Left renal cortex interstitium (tissue), 4 donors: ENCODE data around the gene ADAMTS9. TPM values are rescaled to one million over a fixed set of nuclear protein-coding genes. Genes with fewer than 3 reads are reported as not detected.
A peak's percentile ranks its signal among the peaks of the same experiment; 100 is the strongest.

Source experiments
- DNase-seq, 4 donors: peaks; one replicate each; pipeline ENCODE4 v3.0.0-alpha.2; 2013; ENCODE audit warnings: low read depth in 4 of 4, low spot score in 2 of 4, missing footprints in 1 of 4
- polyA plus RNA-seq, 4 donors: library from polyadenylated mRNA; unstranded; fragments of 120-200 nt; gene quantifications; one replicate each; pipeline ENCODE4 v1.2.1, GENCODE V29; 2013; ENCODE audit not compliant: insufficient read length in 4 of 4

ADAMTS9 gene
- polyA plus RNA-seq, 4 donors, result 111 to 178 (median 132) TPM

DNA sequence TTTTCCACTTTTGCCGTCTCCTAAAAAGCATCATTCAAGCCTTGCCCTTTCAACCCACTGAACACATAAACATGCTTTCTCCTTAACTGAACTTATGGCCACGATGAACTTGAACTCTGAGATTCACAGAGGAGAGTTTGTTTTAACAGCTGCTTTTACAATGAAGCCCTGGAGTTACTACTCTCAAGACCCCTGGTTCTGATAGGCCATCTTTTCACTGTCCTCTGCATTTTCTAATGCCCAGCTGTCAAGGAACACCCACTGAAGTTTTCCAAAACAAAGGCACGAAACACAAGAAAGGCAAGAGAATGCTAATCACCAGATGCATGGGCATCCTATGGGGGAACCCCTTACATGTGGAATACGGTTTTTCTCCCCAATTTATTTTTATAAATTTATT is 100.8 kb downstream of the ADAMTS9 start:
- DNase-seq, result peak in 1 of 4 donors; percentile 28

- DNase-seq, result no peak
Measured at GRCh38 chr3:64584179-64584578, 103.6 kb downstream of the ADAMTS9 start.

GRCh38 chr3:64578797-64579196 is 109.0 kb downstream of the ADAMTS9 start:
- no peak for DNase-seq

- no peak for DNase-seq
Measured at GRCh38 chr3:64578062-64578770, 109.6 kb downstream of the ADAMTS9 start.

GRCh38 chr3:64576211-64576775 is 111.5 kb downstream of the ADAMTS9 start:
- DNase-seq, result no peak

DNA sequence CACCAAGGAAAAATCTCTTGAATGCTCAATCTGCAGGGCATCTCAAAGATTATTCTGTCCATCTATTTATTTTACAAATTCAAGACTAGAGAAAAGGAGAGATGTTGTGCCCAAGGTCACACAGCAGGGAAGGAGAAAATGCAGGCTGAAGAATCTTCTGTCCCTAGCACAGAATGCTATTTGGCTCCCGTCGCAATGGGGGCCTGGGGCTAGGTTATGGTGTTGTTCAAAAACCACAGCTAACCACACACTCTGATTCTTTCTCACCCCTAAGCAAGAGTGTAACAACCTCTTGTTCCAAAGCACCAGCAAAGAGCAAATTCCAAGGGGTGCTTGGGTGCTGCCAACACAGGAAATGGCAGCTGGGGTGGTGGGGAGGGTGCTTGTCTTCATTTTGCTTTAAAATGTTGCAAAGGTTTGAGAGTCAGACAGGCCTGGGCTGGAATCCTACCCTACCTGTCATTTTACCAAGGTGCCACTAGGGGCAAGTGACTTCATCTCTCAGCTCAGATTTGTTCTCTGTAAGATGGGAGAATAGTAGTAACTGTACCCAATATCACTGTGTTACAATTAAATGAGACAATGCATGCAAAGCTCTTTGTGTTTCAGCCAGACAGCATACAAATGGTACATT is 112.5 kb downstream of the ADAMTS9 start:
- DNase-seq, result no peak

DNA sequence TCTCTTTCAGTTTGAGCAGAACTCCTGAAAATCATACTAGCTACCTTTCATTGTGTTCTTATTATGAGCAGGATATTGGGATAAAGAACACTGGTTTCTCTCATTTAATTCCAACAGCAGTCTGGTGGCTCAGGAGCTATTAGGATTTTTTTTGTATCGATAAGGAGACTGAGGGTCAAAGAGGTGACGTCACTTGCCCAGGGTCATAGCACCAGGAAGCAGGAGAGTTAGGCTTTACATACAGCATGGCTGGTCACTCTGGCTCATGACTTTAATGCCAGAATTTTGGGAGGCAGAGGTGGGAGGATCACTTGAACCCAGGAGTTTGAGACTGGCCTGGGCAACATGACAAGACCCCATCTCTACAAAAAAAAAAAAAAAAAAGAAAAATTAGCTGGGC is 113.6 kb downstream of the ADAMTS9 start:
- no peak for DNase-seq

GRCh38 chr3:64571982-64572381 is 115.8 kb downstream of the ADAMTS9 start:
- DNase-seq, result no peak

DNA sequence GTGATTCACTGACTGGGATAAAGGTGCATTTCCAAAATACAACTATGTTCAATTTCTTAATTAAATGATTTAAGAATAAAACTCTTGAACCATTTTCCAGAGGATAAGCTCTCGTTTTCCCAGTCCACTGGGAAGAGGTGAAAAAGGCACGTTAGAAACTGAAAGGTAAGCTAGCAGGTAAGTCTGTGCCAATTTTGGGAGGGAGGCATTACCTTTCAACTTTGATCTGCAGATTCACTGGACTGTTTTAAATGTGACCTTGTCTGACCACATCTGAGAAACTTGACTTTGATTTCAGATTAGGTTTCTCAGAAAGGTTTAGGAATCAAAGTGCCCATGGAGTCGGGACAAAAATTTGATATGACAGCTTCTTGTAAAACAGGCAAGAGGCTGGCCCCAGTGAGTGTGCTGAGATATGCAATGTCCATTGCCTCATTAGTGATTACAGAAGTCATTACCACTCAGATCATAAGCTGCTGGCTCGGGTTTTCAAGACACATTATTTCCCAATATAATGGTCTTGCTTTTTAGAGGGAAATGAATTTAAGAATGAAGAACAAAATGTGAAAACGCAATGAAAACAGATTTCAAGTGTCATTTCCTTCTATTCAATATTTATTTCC is 118.8 kb downstream of the ADAMTS9 start:
- DNase-seq, result no peak

DNA sequence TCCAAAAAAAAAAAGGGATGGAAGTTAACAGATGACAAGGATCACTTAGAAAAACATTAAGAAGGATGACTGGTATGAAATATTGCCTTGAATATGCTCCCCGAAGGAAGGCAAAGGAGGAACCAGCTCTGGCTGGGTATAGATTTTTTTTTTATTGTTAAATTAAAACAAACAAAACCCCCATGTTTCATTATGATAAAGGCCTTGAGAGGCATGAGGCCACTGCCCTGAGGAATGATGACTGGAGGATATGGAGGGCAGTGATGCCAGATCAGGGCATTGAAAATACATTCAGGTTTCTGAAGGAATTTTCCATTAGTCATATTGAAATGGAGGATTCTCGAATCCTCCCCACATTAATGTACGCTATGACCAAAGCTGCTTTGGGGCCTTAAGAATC is 120.9 kb downstream of the ADAMTS9 start:
- DNase-seq, result no peak

- DNase-seq, result no peak
Measured at GRCh38 chr3:64563751-64564150, 124.0 kb downstream of the ADAMTS9 start.

GRCh38 chr3:64561868-64562267 is 125.9 kb downstream of the ADAMTS9 start:
- no peak for DNase-seq

- DNase-seq, result no peak
Measured at GRCh38 chr3:64561325-64561843, 126.4 kb downstream of the ADAMTS9 start.

GRCh38 chr3:64560791-64561190 is 127.0 kb downstream of the ADAMTS9 start:
- DNase-seq, result no peak

- no peak for DNase-seq
Measured at GRCh38 chr3:64559588-64559987, 128.2 kb downstream of the ADAMTS9 start.

DNA sequence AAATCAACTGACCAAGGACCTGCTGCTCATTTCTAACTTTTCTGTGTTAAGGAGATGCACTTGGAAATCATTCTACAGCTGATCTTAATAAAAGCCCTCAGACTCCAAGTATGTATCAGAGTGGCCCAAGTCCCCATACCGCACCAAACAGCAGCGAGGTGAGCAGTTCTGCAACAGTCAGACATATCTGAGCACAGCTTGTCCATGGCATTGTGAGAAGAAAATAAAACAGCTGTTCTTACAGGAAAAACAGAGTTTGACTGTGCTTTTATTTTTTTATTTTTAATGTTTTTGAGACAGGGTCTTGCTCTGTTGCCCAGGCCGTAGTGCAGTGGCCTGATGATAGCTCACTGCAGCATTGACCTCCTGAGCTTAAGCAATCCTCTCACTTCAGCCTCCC is 131.8 kb downstream of the ADAMTS9 start:
- no peak for DNase-seq

- no peak for DNase-seq
Measured at GRCh38 chr3:64555351-64555750, 132.4 kb downstream of the ADAMTS9 start.

DNA sequence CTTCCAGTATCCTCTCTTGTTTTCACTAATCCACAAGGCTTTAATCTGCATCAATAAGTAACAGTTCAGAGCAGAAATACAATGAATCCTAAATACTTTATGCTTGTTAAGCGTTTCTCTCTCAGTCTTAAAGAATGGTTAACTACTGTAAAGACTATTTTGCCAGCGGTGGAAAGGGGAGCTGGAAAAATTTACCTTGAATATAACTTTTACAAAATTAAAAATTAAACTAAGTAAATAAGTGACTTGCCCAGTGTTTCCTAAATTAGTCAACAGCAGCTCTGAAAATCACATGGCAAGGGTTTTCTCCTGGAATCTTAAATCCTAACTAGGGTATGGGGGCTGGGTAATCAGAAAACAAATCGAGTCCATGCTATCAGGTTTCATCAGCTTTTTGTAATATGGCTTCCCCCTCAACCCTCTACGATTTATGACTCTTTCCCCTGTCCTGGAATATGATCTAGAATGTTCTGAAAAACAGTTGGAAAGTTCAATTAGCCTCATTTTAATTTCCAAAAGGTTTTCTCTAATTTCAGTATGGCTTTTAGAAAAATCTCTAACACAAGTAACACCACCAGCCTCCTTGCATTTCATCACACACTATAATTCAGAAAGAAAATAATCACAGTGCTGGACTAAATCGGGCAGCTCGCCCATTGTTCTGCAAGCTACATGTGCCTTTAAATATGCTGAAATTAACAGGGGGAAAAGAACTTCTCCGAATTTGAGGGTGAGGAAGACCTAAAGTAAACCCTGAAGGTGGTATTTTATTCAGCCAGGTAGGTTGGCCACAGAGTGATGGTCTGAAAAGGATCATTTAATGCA is 133.5 kb downstream of the ADAMTS9 start:
- no peak for DNase-seq

- no peak for DNase-seq
Measured at GRCh38 chr3:64552966-64553365, 134.8 kb downstream of the ADAMTS9 start.

DNA sequence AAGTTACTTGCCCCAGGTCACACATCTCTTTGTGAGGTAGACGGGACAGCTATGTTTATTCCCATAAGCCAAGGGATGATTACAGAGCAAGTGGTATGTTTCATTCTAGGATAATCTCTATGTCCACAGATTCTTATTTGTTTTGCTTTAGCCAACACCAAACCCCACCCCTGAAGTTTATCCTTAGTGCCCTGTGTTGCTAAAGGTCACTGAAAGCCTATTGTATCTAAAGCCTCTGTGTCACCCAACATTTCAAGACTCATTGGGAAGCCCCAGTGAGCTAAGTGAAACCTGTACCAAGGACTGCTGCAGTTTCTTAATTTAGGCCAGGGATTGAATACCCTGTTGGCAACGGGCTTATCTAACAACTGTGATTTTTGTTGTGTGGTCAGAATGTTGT is 135.6 kb downstream of the ADAMTS9 start:
- DNase-seq, result no peak

DNA sequence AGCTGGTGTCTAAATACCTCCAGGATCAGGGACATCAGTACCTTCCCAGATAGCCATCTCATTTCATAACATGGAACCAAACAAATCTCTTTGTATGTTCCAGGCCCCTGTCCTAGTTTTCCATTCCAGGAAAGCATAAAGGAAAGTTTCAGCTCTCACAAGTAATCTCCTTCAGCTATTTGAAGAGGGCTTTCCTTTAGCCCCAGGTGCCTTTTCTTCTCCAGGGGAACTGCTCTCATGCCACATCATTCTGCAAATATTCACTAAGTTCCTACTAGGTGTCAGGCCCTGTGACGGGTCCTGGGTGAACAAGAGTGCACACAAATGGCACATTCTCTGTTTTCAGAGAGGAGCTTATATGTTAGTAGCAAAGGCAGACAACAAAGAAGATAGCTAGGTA is 136.1 kb downstream of the ADAMTS9 start:
- no peak for DNase-seq
